Left kidney (tissue), 2 donors: ENCODE measurements around the gene MGLL. TPM values are rescaled to one million over a fixed set of nuclear protein-coding genes. Genes with fewer than 3 reads are reported as not detected.
"Not testable (repeated sequence)": the region's sequence is repeated elsewhere in the genome, so short reads cannot be mapped to it uniquely, and the experiment has no call there.

Source experiments
- DNase-seq: peaks from one replicate; pipeline ENCODE4 v3.0.0-alpha.2; 2013
- polyA plus RNA-seq: library from polyadenylated mRNA; unstranded; fragments of 120-200 nt; gene quantifications from one replicate; pipeline ENCODE4 v1.2.1, GENCODE V29; 2013; ENCODE audit not compliant: insufficient read length

Gene MGLL
- polyA plus RNA-seq, 1 donor = 22.6 TPM

DNA sequence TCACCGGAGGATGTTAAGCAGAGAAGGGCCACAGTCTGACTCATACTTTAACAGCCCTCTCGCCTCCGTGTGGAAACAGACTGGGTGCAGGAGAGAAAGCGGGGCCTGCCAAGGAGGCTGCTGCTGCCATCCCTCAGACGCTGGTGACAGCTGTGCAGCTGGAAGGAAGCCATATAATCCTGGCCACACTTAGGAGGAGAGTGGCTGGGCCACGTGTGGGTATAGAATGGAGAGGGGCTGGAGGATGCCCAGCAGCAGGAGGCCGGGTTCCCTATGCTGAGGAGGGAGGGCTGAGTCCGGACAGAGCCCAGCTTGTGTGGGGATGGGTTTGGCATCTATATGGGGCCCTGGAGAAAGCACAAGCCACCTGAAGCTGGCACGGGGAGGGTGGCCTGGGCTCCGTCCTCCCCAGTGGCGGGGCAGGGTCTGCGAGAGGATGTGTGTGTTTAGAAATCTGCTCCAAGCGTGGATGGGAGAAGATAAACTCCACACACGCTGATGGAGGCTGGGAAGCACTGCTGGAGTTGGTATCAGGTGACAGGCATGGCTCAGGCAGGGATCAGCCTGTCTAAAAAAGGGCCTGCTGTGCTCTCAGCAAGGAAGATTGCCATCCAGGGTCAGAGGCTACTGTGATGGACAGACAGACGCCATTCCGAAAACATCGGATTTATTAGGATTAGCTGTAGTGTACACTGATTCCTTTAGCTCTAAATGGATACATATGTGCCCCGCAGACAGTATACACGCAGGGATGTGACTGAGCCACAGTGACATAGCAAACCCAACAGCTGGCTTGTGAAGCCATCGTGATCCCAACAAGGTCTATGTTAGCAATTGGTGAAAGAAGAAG lies 133.7 kb downstream of the MGLL start:
- DNase-seq = no peak

DNA sequence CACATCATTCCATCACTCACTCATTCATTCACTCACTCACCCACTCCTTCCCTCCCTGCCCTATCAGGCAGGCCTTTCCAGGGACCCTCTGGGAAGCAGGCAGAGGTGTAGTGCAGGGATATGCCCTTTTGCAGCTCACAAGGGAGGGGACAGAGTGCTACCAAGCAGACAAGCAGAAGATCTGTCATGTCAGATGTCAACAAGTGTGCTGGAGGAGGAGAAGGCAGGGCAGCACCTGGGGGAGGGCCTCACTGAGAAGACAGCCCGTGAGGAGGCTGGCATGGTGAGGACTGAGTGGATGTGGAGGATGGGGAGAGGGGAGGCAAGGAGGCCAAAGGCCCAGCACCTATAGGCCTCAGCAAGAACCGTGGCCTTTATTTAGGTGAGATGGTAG lies 134.3 kb downstream of the MGLL start:
- no peak for DNase-seq

DNA sequence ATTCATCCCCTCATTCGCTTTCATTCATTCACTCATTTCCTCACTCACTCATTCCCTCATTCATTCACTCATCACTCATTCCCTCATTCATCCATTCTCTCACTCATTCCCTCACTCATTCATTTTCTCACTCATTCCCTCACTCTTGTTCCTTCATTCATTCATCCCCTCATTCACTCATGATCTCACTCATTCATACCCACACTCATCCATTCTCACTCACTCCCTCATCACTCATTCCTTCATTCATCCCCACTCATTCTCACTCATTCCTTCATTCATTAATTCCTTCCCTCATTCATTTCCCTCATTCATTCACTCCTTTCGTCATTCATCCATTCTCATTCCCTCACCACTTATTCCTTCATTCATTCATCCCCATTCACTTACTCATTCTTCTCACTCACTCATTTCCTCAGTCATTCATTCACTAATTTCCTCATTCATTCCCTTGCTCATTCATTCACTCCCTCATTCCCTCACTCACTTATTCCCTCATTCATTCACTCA lies 135.0 kb downstream of the MGLL start:
- no peak for DNase-seq

DNA sequence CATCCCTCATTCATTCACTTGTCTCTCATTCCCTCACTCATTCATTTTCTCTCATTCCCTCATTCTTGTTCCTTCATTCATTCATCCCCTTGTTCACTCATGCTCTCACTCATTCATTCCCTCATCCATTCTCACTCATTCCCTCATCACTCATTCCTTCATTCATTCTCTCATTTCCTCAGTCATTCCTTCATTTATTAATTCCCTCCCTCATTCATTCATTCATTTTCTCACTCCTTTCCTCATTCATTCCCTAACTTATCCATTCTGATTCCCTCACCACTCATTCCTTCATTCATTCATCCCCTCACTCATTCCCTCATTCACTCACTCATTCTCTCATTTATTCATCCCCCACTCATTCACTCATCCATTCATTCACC lies 135.8 kb downstream of the MGLL start:
- no peak for DNase-seq

DNA sequence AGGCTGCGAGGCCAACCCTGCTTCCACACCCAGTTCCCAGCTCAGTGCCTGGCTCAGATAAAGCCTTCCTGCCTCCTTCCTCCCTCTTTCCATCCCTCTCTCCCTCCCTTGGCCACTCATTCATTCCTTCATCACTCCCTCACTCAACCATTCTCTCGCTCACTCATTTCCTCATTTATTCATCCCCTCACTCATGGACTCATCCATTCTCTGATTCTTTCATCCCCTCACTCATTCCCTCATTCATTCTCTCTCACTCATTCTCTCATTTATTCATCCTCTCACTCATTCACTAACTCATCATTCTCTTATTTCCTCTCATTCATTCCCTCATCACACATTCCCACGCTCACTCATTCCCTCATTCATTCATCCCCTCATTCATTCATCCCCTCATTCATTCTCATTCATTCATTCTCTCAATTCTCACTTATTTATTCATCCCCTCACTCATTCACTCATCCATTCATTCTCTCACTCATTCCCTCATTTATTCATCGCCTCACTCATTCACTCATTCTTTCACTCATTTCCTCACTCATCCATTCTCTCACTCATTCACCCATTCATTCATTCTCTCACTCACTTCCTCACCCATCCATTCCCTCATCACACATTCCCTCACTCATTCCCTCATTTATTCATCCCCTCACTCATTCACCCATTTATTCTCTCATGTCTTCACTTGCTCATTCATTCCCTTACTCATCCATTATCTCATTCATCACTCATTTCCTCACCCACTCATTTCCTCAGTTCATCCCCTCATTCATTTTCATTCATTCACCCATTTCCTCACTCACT lies 136.4 kb downstream of the MGLL start:
- DNase-seq = no peak

DNA sequence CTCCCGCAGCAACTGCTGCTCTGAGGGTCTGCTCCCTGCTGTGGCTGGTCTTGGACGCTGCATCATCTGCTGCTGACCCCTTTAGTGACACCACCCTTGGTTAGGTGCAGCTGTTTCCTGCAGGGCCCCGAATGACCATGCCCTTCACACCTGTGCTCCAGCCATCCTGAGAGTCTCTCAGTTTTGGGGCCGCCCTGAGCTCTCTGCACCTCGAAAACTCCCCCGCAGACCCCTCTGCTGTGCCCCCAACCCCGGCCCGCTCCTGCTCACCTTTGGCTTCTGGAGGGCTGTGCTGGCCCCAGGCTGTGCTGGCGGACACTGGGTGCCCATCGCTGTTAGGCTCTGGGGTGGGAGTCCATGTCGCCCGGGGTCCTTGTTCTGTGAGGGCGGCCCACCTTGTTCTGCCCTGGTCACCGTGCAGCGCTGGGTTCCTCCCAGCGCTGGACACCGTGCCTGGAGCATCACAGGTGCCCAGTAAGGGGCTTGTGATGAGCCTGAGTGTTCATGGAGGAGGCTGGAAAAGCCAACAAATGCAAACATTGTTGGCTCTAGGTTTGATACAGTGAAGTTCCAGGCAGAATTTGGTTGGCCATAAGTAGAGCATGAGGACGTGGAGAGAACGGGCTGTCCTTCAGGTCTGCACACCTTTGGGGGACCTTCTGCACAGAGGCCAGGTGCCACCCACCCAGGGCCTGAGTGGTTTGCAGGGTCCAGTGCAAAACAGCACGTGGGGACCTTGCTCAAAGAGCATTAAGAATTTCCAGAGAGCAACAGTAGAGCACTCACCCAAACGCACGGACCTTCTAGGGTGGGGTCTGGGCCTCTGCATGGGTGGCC lies 137.2 kb downstream of the MGLL start:
- no peak for DNase-seq

DNA sequence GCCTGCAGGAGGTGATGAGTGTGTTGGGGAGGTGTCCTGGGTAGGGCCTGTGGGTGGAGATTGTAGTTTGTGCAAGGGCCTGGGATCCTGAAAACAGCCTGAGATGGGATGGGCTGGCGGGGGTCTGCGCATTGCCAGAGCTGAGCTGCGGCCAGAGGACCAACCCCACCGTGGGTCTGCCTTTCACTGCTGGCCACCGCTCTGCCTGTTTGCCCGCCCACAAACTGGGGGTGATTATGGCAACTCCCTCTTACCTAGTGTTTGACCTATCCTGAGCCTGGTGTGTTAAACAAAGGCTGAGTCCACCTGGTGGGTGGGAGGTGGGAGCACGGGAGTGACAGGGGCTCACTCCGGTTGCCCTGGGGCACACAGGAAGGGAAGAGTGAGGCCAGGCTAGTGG lies 139.8 kb downstream of the MGLL start:
- no peak for DNase-seq

DNA sequence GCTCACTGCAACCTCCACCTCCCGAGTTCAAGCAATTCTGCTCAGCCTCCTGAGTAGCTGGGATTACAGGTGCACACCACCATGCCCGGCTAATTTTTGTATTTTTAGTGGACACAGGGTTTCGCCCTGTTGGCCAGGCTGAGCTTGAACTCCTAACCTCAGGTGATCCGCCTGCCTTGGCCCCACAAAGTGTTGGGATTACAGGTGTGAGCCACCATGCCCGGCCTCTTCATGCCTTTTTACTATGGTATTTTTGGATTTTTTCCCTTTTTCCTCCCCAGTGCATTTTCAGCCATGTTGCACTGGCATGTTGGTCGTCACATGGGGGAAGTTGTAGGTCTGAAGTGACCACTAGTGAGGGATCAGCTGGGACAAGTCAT lies 140.2 kb downstream of the MGLL start:
- DNase-seq = not testable (repeated sequence)

DNA sequence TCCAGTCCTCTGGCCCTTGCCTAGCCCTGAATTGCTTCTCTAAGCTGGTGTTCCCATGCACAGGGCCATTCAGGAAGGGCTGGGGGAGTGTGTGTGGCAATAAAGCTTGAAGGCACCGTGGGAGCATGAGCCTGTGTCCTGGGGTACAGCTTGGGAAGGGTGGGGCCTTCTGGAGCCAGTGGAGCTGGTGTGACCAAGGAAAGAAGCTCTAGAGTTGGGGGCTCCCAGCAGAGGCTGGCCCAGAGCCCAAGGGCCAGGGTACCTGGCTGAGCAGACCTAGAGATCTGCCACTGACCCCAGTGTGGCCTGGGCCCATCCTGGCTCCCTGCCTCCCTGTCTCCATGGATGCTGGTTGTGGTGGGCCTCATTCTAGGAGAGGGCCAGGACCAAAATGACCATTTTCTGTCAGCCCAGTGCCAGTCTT lies 141.5 kb downstream of the MGLL start:
- no peak for DNase-seq

DNA sequence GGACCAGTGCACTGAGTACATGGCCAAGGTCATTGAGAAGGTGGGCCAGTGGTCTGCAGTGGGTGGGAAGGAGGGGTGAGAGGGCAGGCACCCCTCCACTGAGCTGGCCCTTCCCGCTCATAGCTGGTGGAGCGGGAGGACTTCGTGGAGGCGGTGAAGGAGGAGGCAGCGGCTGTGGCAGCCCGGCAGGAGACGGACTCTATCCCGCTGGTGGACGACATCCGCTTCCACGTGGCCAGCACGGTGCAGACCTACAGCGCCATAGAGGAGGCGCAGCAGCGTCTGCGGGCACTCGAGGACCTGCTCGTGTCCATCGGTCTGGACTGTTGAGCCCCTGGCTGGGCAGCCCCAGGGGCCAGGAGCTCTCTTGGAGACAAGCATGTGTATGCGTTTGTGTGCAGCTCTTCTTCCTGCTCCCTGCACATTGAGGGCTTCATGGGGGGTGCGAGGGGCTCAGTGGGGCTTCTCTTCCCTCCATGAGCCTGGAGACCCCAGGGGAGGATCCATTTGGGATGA lies 142.1 kb downstream of the MGLL start:
- no peak for DNase-seq

DNA sequence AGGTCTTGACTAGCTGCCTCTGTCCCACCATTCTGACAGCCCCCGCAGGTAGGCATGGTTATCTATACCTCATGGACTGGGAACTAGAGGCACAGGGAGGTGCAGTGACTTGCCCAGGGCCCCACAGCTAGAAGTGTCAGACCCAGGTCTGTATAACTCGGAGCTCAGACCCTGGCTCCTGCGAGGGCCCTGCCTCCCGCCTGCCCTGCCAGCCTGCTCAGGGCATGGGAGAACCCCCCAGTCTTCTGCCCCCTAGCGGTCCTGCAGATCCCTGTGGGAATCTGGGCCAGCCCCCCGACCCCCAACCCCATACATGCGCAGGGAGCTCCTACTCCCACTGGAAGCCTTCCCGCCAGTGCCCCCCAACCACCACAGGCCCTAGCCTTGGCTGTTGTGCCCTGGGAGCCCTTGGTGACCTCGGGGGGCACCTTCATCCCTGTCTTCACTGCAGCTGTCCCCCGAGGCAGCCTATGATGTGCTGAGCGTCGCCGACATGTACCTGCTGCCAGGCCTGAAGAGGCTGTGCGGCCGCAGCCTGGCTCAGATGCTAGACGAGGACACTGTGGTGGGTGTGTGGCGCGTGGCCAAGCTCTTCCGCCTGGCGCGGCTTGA lies 142.7 kb downstream of the MGLL start:
- no peak for DNase-seq

DNA sequence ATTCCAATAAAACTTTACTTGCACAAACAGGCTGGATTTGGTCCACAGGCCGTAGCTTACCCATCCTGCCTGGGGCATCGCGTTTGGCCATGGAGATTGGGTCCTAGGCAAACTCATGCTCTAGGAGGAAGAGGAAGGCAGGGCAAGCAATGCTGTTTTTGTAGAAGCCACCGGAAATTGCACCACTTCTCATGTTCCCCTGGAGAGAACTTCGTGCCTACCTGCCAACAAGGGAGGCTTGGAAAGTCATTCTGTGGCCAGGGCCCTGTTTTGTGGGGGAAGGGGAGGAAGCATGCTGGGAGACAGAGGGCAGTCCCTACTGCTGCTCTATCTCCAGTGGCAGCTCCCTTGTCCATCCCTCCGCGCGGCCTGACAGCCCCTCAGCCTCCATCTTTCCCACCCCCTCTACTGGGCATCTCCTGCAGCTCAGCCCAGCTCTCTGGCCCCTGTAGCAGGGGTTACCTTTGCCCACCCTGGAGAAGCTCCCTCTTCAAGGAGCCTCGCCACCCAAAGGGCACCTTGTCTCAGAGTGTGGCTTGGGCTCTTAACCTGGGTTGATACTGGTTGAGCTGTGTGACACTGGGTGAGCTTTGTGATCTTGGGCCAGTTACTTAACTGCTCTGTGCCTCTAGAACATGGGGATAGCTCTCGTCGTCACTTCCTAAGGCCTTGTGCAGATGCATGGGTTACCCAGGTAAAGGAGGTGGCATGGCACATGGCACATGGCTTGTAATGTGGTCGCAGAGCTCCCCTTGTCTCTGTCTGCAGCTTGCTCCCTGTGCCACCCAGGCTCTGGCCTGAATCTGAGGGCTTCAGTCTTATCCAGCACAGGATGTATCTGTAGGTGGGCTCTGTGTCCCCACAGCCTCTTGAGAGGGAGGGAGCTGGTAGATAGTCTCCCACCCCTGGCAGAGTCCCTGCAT lies 143.4 kb downstream of the MGLL start:
- DNase-seq = no peak

DNA sequence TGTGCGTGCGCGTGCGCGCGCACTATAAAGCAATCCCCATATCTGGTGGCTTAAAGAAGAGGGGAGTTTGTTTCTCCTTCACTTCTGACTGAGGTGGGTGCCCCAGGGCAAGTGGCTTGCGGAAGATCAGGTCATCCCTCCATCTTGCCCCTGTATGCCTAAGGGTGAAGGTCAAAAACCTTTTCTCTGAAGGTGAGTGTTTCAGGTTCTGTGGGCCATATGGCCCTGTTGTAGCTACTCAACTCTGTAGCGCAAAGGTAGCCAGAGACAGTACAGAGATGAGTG lies 144.1 kb downstream of the MGLL start:
- DNase-seq = no peak

DNA sequence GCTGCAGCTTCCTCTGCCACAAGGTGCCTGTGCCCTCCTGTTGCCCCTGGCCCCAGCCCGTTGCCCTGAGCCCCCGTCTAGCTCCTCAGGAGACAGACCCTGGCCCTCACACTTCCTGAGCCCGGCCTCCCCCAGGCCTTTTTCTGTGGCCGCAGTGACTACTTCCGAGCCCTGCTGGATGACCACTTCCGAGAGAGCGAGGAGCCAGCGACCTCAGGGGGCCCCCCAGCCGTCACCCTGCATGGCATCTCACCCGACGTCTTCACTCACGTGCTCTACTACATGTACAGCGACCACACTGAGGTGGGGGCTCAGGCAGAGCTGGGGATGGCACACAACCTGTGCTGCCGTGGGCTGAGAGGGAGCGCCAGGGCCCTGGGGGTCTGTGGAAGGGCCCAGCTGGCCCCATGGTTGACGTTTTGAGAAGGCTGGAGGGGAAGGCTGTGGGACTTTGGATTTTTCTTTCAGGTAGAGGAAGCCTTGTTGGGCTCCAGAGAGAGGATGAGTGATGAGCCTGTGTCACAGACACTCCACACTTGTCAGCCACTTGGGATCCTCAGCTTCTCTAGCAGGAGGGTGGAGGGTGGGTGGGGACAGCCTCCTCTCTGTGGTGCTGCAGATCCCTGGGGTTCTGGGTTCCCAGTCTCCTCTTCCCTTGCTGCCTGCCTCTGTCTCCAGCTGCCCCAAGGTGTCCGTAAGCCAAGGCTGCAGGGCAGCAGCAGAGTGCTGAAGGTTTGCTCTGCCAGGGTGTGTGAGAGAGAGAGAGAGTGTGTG lies 144.6 kb downstream of the MGLL start:
- no peak for DNase-seq

DNA sequence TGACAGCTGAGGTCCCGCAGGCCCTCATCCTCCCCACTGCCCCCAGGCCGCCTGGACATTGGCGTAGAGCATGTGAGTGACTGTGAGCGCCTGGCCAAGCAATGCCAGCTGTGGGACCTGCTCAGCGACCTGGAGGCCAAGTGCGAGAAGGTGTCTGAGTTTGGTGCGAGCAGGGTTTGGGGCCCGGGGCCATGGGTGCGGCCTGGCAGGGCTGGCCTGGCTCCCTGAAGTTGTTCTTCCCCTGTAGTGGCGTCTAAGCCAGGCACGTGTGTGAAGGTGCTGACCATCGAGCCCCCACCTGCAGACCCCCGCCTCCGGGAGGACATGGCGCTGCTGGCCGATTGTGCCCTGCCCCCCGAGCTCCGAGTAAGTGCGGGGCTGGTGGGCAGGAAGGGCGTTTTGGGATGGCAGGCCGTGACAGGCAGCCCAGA lies 145.4 kb downstream of the MGLL start:
- no peak for DNase-seq

DNA sequence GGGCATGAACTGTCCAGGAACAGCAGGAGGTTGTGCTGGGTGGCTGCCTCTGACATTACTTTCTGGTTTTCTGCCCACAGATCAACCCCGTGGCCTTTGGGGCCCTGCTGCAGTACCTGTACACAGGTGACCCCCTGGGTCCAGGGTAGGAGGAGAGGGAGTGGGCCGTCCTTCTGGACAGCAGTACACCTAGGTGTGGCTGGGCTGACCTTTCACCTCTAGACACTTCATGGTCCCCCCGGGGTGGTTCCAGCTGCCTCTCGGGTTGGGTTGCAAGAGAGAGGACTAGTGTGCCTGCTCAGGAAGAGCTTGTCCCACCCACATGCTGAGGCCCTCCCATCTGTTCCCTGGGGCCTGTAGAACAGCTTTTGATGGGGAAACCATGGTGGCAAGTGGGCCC lies 145.9 kb downstream of the MGLL start:
- DNase-seq = no peak

DNA sequence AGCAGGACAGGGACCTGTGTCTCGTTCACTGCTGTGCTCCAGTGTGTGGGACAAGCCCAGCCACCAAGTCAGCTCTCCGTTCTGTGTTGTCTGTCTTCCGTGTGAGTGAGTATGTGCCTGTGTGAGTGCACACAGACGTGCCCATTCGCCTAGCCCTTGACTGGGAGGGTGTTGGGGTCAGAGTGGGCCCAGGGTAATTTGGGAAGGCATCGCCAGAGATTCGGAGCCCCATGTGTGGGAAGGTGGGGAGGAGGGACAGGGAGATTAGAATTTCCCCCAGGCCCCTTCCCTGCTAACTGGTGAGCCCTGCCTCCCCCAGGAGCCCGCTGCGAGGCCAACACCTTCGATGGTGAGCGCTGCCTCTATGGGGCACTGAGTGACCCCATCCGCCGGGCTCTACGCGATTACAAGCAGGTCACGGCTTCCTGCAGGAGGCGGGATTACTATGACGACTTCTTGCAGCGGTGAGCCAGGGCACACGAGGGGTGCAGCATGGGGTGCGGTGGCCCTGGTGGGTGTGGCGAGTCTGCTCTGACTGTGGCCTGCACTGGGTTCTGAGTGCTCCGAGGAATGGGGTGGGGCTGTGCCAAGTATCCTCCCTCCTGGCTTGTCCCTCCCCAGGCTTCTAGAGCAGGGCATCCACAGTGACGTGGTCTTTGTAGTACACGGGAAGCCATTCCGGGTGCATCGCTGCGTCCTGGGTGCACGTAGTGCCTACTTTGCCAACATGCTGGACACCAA lies 146.5 kb downstream of the MGLL start:
- no peak for DNase-seq

DNA sequence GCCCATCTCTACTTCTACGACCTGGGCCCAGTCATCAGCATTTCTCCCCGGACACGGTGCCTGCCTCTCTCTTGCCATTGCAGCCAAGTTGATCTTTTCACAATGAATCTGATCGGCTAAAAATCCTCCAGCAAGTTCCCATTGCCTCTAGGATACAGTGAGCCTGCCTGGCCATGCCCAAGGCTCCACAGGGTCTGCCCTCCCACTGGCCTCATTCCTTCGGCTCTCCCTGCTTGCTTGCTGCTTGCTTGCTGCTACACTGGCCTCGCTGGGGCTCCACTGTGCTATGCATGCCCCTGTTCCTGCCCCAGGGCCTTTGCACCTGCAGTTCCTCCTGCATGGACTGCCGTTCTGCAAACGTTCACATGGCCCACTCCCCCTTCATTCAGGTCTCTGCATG lies 147.5 kb downstream of the MGLL start:
- DNase-seq = no peak

DNA sequence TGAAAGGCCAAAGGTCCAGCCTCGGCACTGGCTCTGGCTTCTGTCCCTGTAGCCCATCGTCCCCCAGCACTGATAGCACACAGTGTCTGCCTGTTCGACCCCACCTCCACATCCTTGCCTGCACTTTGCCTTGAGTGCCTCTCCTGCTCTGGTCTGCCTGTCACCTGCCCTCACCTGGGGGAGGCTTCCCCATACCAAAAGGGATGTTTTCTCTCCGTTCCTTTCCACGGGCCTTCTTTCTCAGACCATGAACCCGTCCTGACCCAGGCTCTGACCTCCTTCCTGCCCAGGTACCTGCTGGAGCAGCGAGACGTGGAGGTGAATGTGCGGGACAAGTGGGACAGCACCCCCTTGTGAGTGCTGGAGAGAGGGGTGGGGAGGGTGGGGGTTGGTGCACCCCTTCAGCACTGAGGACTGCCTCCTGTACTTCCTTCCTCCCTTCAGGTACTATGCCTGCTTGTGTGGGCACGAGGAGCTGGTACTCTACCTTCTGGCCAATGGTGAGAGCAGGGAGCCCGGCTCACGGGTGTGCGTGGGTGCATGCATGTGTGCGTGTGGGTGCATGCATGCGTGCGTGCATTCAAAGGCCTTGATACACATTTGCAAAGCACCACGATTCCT lies 148.1 kb downstream of the MGLL start:
- DNase-seq = no peak
